Thyroid gland (tissue), 4 donors: Measurements from ENCODE around the gene UBR7.

ENCODE experiments used
- CTCF ChIP-seq, 6 experiments: fragments of 200-600 bp in 3 of 6; fragments of 450-650 bp in 3 of 6; sonication (generic) in 3 of 6; IDR thresholded peaks; one replicate each; pipeline ENCODE4 v1.5.1; 2016 to 2019; ENCODE audit warnings: antibody characterized with exemption in 6 of 6, mild to moderate bottlenecking in 2 of 6, inconsistent platforms in 1 of 6, moderate library complexity in 1 of 6
- POLR2A ChIP-seq, 2 donors: fragments of 450-650 bp; IDR thresholded peaks; one replicate each; pipeline ENCODE4 v1.6.1; 2017; ENCODE audit warnings: antibody characterized with exemption in 2 of 2, mild to moderate bottlenecking in 2 of 2, moderate library complexity in 1 of 2

- TF ChIP-seq CTCF (IDR thresholded peaks at IDR 0.05) (no peak), POLR2A (IDR thresholded peaks at IDR 0.05) (no peak)
Measured at GRCh38 chr14:93249128-93249831, 42.2 kb downstream of the UBR7 start.
